ENCODE measurements around the gene CD247. TPM values are rescaled to one million over a fixed set of nuclear protein-coding genes. Genes with fewer than 3 reads are reported as not detected.
A peak's percentile ranks its signal among the peaks of the same experiment; 100 is the strongest.
"Not testable (repeated sequence)": the region's sequence is repeated elsewhere in the genome, so short reads cannot be mapped to it uniquely, and the experiment has no call there.

Gene CD247
- total RNA-seq, 4 donors from 2014 or later, result 0.30 to 0.76 TPM; not detected in 2

DNA sequence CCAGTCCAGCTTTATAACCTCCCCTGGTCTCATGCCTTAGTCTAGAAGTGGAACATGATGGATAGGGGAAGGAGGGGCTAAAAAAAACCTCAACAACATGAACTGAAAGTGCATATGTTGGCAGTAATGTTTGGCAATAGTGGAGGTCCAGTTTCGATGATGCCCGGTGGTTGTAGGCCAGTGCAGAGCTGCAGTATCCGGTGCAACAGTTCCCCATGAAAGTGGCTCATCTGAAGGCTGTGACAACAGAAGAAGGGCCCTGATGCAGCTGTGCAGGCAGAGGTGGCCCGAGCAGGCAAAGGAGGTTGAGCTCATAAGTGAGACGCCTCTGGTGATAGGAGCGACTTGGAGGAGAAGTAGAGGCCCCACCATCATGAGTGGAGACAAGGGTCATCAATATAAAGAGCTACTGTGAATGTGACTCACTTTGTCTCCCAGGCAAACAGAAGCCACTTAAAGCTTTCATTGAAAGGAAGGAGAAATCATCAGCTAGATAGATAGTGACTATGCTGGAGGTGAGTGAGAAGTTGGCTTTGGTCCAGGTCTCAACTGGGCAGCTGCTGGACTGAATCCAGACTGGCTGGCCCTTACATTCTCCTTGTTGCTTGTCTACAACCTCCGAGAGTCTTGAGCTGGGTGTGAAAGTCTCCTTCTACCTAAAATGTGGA is 45.4 kb upstream of the CD247 start:
- DNase-seq (ENCODE audit: low spot score in 2 of 2), result no peak
- no peaks in the 10 kb centered on the region for H3K9me3 ChIP-seq
- no peaks in the 10 kb centered on the region for H3K27me3 ChIP-seq
- H3K4me1 ChIP-seq, result no peaks in the 10 kb centered on the region
- no peak for TF ChIP-seq EP300 (IDR thresholded peaks at IDR 0.05)
- no peak overlapping the region for H3K4me3 ChIP-seq
- H3K27ac ChIP-seq, result no peak overlapping the region
- WGBS, result 78% methylated on average over 7 of the region's 7 CpGs
- H3K36me3 ChIP-seq, result no peaks in the 10 kb centered on the region

DNA sequence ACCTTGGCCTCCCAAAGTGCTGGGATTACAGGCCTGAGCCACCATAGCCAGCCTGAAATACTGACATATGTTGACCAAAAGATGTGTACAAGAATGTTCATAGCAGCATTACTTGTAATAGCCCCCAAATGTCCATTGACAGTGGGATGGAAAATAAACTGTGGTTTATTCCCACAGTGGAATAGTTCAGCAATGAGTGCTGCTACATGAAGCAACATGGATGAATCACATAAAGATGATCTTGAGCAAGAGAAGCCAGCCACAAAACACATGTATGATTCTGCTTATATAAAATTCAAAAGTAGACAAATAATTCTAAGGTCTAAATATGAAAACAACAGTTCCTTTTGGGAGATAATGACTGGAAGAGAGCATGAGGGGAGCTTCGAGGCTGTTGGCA is 44.4 kb upstream of the CD247 start:
- Histone ChIP-seq H3K27me3 (no peaks in the 10 kb centered on the region), H3K4me3 (no peak overlapping the region), H3K36me3 (no peaks in the 10 kb centered on the region), H3K4me1 (no peaks in the 10 kb centered on the region), H3K27ac (no peak overlapping the region), H3K9me3 (no peaks in the 10 kb centered on the region)
- WGBS, result 90% methylated on average over 1 of the region's 1 CpG
- TF ChIP-seq POLR2A (IDR thresholded peaks at IDR 0.05) (no peak), POLR2AphosphoS5 (IDR thresholded peaks at IDR 0.05) (no peak), EP300 (IDR thresholded peaks at IDR 0.05) (no peak)
- TF ChIP-seq, protein P1, sequence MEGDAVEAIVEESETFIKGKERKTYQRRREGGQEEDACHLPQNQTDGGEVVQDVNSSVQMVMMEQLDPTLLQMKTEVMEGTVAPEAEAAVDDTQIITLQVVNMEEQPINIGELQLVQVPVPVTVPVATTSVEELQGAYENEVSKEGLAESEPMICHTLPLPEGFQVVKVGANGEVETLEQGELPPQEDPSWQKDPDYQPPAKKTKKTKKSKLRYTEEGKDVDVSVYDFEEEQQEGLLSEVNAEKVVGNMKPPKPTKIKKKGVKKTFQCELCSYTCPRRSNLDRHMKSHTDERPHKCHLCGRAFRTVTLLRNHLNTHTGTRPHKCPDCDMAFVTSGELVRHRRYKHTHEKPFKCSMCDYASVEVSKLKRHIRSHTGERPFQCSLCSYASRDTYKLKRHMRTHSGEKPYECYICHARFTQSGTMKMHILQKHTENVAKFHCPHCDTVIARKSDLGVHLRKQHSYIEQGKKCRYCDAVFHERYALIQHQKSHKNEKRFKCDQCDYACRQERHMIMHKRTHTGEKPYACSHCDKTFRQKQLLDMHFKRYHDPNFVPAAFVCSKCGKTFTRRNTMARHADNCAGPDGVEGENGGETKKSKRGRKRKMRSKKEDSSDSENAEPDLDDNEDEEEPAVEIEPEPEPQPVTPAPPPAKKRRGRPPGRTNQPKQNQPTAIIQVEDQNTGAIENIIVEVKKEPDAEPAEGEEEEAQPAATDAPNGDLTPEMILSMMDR (IDR thresholded peaks at IDR 0.05), result no peak
- no peak for DNase-seq (ENCODE audit: low spot score in 2 of 2)

DNA sequence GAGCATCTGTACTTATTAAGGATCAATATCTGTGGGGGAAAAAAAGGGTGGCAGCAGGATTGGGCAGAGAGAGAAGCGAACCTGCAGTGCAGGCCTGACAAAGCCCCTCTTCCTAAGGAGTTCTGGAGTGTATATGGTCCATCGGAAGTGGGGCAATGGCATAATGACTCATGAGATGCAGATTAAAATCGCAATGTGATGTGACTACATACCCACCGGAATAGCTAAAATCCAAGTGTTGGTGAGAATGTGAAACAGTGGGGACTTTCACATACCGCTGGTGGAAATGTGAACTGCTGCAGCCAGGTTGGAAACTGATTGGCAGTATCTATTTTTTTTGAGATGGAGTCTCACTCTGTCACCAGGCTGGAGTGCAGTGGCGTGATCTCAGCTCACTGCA is 43.4 kb upstream of the CD247 start:
- Histone ChIP-seq H3K36me3 (no peaks in the 10 kb centered on the region), H3K4me1 (no peaks in the 10 kb centered on the region), H3K4me3 (no peak overlapping the region), H3K9me3 (no peaks in the 10 kb centered on the region), H3K27ac (no peak overlapping the region), H3K27me3 (no peaks in the 10 kb centered on the region)
- 92% methylated on average over 6 of the region's 6 CpGs for WGBS
- DNase-seq (ENCODE audit: low spot score in 2 of 2), result no peak
- TF ChIP-seq POLR2A (IDR thresholded peaks at IDR 0.05) (no peak), POLR2AphosphoS5 (IDR thresholded peaks at IDR 0.05) (no peak), EP300 (IDR thresholded peaks at IDR 0.05) (no peak)
- TF ChIP-seq, protein P1 (IDR thresholded peaks at IDR 0.05), result no peak

DNA sequence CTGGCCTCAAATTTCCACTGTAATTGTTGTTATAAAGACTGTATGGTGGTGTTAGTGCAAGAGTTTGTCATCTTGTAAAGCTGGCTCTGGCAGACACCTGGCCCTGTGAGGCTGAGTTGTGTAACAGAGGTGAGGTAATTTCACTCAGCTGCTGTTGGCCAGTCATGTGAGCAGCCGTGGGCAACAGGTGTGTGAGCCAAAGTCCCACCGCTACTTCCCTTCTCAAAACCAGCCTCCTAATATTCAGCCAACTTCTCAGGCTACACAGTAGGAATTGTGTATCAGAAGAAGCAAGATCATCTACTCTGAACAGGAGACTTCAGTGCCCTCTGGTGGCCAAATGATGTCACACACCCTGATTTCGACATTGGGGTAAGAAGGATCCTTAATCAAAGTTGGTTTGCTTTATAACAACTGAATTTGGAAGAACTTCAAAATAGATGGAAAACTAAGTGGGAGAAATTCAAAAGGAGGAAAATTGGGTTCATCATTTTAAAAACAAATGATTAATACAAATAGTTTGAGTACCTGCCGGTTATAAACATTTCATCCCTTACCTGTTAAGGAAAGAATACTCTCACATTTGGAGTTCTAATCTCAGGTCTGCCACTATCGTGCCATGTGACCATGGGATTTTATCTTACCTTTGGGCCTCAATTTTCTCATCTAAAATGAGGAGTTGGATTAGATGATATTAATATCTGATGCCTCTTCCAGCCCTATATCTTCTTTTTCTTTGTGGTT is 37.8 kb upstream of the CD247 start:
- TF ChIP-seq, protein P1 (IDR thresholded peaks at IDR 0.05), result peak; percentile 79 to 85
- no peak for TF ChIP-seq EP300 (IDR thresholded peaks at IDR 0.05)
- TF ChIP-seq POLR2A (IDR thresholded peaks at IDR 0.05), result no peak
- no peak for TF ChIP-seq POLR2AphosphoS5 (IDR thresholded peaks at IDR 0.05)
- H3K36me3 ChIP-seq, result no peaks in the 10 kb centered on the region
- DNase-seq (ENCODE audit: low spot score in 2 of 2), result peak; percentile 84 to 89
- H3K9me3 ChIP-seq, result no peaks in the 10 kb centered on the region
- peaks cover 34% of the 10 kb centered on the region for H3K4me1 ChIP-seq
- no peaks in the 10 kb centered on the region for H3K27me3 ChIP-seq
- H3K27ac ChIP-seq, result peak overlapping the region; percentile 3
- WGBS, result 16% methylated on average over 5 of the region's 5 CpGs
- no peak overlapping the region for H3K4me3 ChIP-seq

DNA sequence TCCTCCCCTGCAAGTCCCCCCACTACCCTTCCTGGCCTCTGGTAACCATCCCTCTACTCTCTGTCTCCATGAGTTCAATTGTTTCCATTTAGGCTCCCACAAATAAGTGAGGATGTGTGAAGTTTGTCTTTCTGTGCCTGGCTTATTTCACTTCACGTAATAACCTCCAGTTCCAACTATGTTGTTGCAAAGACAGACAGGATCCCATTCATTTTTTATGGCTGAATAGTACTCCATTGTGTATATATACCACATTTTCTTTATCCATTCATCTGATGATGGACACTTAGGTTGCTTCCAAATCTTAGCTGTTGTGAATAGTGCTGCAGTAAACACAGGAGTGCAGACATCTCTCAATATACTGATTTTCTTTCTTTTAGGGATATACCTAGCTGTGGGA is 36.7 kb upstream of the CD247 start:
- peaks cover 36% of the 10 kb centered on the region for H3K4me1 ChIP-seq
- DNase-seq (ENCODE audit: low spot score in 2 of 2); H3K9me3 ChIP-seq; H3K4me3 ChIP-seq; H3K36me3 ChIP-seq; H3K27me3 ChIP-seq; H3K27ac ChIP-seq: not testable (repeated sequence)
- 100% methylated on average over 1 of the region's 1 CpG for WGBS

DNA sequence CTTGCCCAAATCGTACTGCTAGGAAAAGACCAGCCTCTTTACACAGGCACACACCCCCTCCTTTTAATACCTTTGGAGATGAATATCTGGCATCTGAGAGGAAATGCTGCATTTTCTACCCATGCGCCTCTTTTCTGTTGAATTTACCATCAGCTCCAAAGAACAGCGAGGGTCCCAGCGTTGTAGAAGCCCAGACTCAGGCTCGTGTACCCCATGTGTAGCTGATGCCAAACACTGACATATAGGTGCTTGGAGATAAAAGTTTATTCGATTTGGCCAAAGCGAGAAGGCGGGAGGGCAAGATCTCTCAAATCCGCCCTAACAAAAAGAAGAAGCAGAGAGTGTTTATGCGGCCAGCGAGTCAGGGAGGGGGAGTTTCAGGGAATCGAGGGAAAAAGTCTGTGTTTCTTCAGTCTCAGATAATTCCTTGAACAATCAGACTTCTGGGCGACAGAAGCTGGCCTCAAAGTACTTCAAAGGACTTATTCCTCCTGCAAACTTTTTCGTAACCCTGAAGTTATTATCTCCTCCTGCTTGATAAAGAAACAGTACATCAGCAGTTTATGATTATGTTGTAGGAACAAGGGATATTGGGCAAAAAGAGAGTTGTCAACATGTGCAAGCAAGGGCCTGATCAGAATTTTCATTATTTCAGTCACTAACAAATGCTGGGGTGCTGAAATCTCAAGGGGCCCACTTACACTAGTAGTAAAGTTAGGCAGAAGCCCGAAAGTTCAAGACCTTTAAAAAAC is 35.9 kb upstream of the CD247 start:
- DNase-seq (ENCODE audit: low spot score in 2 of 2), result no peak
- peak overlapping the region; percentile 96 for H3K27ac ChIP-seq
- H3K27me3 ChIP-seq, result no peaks in the 10 kb centered on the region
- no peaks in the 10 kb centered on the region for H3K36me3 ChIP-seq
- peak overlapping the region; percentile 94 for H3K4me3 ChIP-seq
- no peaks in the 10 kb centered on the region for H3K9me3 ChIP-seq
- WGBS, result 13% methylated on average over 15 of the region's 15 CpGs
- TF ChIP-seq, protein P1 (IDR thresholded peaks at IDR 0.05), result no peak
- TF ChIP-seq POLR2AphosphoS5 (IDR thresholded peaks at IDR 0.05), result no peak
- TF ChIP-seq POLR2A (IDR thresholded peaks at IDR 0.05), result no peak
- TF ChIP-seq EP300 (IDR thresholded peaks at IDR 0.05), result no peak
- peaks cover 36% of the 10 kb centered on the region for H3K4me1 ChIP-seq

Data from suprapubic skin (tissue), 4 donors.